C4-2B (cell line): Measurements from ENCODE around the gene KCNJ6.

ENCODE experiments used
- ZFX ChIP-seq: fragments of 450-650 bp; IDR thresholded peaks from 2 replicates; pipeline ENCODE4 v1.6.1; 2017
- TF ChIP-seq, protein P1 (sequence below): fragments of 450-650 bp; conservative IDR thresholded peaks from 2 replicates; pipeline ENCODE4 v1.5.1; 2017; ENCODE audit warnings: mild to moderate bottlenecking

DNA sequence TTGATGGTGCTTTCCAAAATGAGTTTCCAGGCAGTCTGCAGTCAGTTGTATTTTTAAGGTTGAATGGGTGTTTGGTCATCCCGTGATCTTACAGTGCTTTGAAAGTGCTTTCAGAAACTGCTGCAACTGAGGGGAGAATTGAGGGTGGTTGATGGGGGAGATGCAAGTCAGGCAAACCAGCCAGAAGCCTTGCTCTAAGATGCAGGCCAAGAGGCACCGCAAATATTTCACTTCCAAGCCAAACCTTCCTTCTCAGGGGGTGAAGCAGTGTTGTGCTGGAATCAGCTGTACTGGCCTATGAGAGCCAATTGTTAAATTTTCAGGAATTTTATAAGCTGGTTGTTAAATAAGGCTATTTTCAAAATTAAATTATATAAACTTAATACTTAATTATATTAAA lies 151.6 kb downstream of the KCNJ6 start:
- TF ChIP-seq, protein P1, sequence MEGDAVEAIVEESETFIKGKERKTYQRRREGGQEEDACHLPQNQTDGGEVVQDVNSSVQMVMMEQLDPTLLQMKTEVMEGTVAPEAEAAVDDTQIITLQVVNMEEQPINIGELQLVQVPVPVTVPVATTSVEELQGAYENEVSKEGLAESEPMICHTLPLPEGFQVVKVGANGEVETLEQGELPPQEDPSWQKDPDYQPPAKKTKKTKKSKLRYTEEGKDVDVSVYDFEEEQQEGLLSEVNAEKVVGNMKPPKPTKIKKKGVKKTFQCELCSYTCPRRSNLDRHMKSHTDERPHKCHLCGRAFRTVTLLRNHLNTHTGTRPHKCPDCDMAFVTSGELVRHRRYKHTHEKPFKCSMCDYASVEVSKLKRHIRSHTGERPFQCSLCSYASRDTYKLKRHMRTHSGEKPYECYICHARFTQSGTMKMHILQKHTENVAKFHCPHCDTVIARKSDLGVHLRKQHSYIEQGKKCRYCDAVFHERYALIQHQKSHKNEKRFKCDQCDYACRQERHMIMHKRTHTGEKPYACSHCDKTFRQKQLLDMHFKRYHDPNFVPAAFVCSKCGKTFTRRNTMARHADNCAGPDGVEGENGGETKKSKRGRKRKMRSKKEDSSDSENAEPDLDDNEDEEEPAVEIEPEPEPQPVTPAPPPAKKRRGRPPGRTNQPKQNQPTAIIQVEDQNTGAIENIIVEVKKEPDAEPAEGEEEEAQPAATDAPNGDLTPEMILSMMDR = no peak
- no peak for TF ChIP-seq ZFX
